Adrenal gland (tissue), 12 donors: ENCODE data around the gene TSKU. TPM values are rescaled to one million over a fixed set of nuclear protein-coding genes. Genes with fewer than 3 reads are reported as not detected.
A peak's percentile ranks its signal among the peaks of the same experiment; 100 is the strongest.

ENCODE experiments used
- DNase-seq, 7 donors: peaks; one replicate each; pipeline ENCODE4 v3.0.0-alpha.2; 2019 to 2020
- H3K27ac ChIP-seq, 5 donors: fragments of 200-600 bp; sonication (generic) in 4 of 5; 1 replicate in 3 of 5; 2 replicates in 2 of 5; pipeline versions ENCODE4 v1.5.1 to v1.8.0; 2016 to 2020; ENCODE audit warnings: mild to moderate bottlenecking in 1 of 5
- H3K27me3 ChIP-seq: fragments of 200-600 bp; 2 replicates; pipeline ENCODE4 v1.8.0; 2021
- H3K36me3 ChIP-seq, 2 donors: fragments of 200-600 bp; replicated peaks in 1 of 2; 1 replicate in 1 of 2; 2 replicates in 1 of 2; pipeline versions ENCODE4 v1.5.1 to v1.8.0; 2018 to 2022
- H3K4me1 ChIP-seq, 2 donors: fragments of 200-600 bp; replicated peaks in 1 of 2; 1 replicate in 1 of 2; 2 replicates in 1 of 2; pipeline versions ENCODE4 v1.5.1 to v1.8.0; 2018 to 2021
- H3K4me3 ChIP-seq, 4 donors: fragments of 200-600 bp; sonication (generic) in 3 of 4; one replicate each; pipeline ENCODE4 v1.5.1; 2016 to 2018
- H3K9me3 ChIP-seq, 3 donors: fragments of 200-600 bp; sonication (generic) in 1 of 3; replicated peaks in 1 of 3; 1 replicate in 2 of 3; 2 replicates in 1 of 3; pipeline versions ENCODE4 v1.5.1 to v1.8.0; 2016 to 2021
- CTCF ChIP-seq, 6 experiments: fragments of 450-650 bp in 4 of 6; fragments of 200-600 bp in 2 of 6; sonication (generic) in 1 of 6; IDR thresholded peaks; 1 replicate in 5 of 6; 2 replicates in 1 of 6; pipeline versions ENCODE4 v1.5.1 to v1.8.0; 2016 to 2021; ENCODE audit warnings: antibody characterized with exemption in 6 of 6, mild to moderate bottlenecking in 2 of 6, moderate library complexity in 1 of 6
- POLR2A ChIP-seq, 2 donors: fragments of 450-650 bp; IDR thresholded peaks; one replicate each; pipeline ENCODE4 v1.6.1; 2017; ENCODE audit warnings: antibody characterized with exemption in 2 of 2, mild to moderate bottlenecking in 2 of 2, moderate library complexity in 1 of 2
- WGBS, 4 donors: extraction: QIAGEN DNeasy Blood & Tissue Kit in 2 of 4; methylation state at CpG; one replicate each; pipeline versions ENCODE4 v1.1.5 to v1.1.7; 2013 to 2017; 5-methylcytosine and 5-hydroxymethylcytosine counted together
- intact Hi-C, 2 donors: fragments of 100-400 bp; cut with DNase I; formaldehyde crosslinking; loops; one replicate each; pipeline versions ENCODE4 v1.14.1 to v1.15.0; 2022 to 2023
- polyA plus RNA-seq, 3 donors: library from polyadenylated mRNA; stranded (reverse); fragments of 200-250 nt in 2 of 3; fragments of 350-450 nt in 1 of 3; fragmentation: Illumina TruSeq in 1 of 3; extraction: RNeasy Lipid Tissue Mini Kit (QIAGEN cat#74804) in 1 of 3; gene quantifications; one replicate each; pipeline ENCODE4 v1.2.3, GENCODE V29; 2013 to 2014
- total RNA-seq, 9 donors: library from RNA; depleted of rRNA in 4 of 9; stranded (reverse); fragments of >200 nt in 4 of 9; fragments of 120-200 nt in 1 of 9; fragmentation: NEBNext Ultra II Directional in 1 of 9; extraction: Animal tissue kit (Norgen Biotek cat#: 25700) in 1 of 9; gene quantifications; one replicate each; pipeline versions ENCODE4 v1.1.0 to v1.2.4, GENCODE V29; 2013 to 2023
- donor health status: healthy with polysubstance abuse.
- donor health status: Bipolar disorder and iron deficiency.
- donor health status: DM: yes; HTN: yes; CAD: no.
- donor health status: DM: no; HTN: no; CAD: no.
- donor health status: DM: no; HTN: no; CAD: no.
- donor health status: DM: yes; HTN: yes; CAD: no.

Gene TSKU
- total and polyA plus RNA-seq, 12 donors = 6.7 to 129 (median 12.7) TPM

- H3K9me3 ChIP-seq = no peaks in the 10 kb centered on the region
- 72 to 79% (median 75%) methylated on average over 6 of the region's 6 CpGs for WGBS, 4 donors
- H3K4me1 ChIP-seq = no peaks in the 10 kb centered on the region
- TF ChIP-seq CTCF (IDR thresholded peaks at IDR 0.05) = no peak
- no peak for TF ChIP-seq POLR2A (IDR thresholded peaks at IDR 0.05)
- no peak overlapping the region for H3K27ac ChIP-seq
- no peaks in the 10 kb centered on the region for H3K27me3 ChIP-seq
- no peak overlapping the region for H3K4me3 ChIP-seq
- intact Hi-C loops = no loop called here
- no peak for DNase-seq
- H3K36me3 ChIP-seq = no peaks in the 10 kb centered on the region
Observed at GRCh38 chr11:76739798-76740197, 43.4 kb upstream of the TSKU start.

- no peak overlapping the region for H3K27ac ChIP-seq
- H3K27me3 ChIP-seq = no peaks in the 10 kb centered on the region
- no peaks in the 10 kb centered on the region for H3K4me1 ChIP-seq
- no peak overlapping the region for H3K4me3 ChIP-seq
- 68 to 77% (median 73%) methylated on average over 5 of the region's 5 CpGs for WGBS, 4 donors
- H3K36me3 ChIP-seq = no peaks in the 10 kb centered on the region
- no peak for TF ChIP-seq POLR2A (IDR thresholded peaks at IDR 0.05)
- TF ChIP-seq CTCF (IDR thresholded peaks at IDR 0.05) = no peak
- no peaks in the 10 kb centered on the region for H3K9me3 ChIP-seq
- intact Hi-C loops = no loop called here
- no peak for DNase-seq
Observed at GRCh38 chr11:76740772-76741171, 42.4 kb upstream of the TSKU start.

- Histone ChIP-seq H3K9me3 (no peaks in the 10 kb centered on the region), H3K4me1 (no peaks in the 10 kb centered on the region), H3K36me3 (no peaks in the 10 kb centered on the region), H3K27ac (no peak overlapping the region), H3K27me3 (no peaks in the 10 kb centered on the region), H3K4me3 (no peak overlapping the region)
- no peak for TF ChIP-seq POLR2A (IDR thresholded peaks at IDR 0.05)
- no peak for TF ChIP-seq CTCF (IDR thresholded peaks at IDR 0.05)
- intact Hi-C loops = no loop called here
- 75 to 95% (median 87%) methylated on average over 4 of the region's 4 CpGs for WGBS, 4 donors
- no peak for DNase-seq
Observed at GRCh38 chr11:76742902-76743301, 40.3 kb upstream of the TSKU start.

- DNase-seq = peak in 3 of 7 donors; percentile 38 to 62 (median 42)
- Histone ChIP-seq H3K4me3 (no peak overlapping the region), H3K36me3 (no peaks in the 10 kb centered on the region), H3K4me1 (no peaks in the 10 kb centered on the region), H3K27me3 (no peaks in the 10 kb centered on the region), H3K27ac (no peak overlapping the region), H3K9me3 (no peaks in the 10 kb centered on the region)
- intact Hi-C loops = no loop called here
- TF ChIP-seq CTCF (IDR thresholded peaks at IDR 0.05) (no peak), POLR2A (IDR thresholded peaks at IDR 0.05) (no peak)
- 76 to 79% (median 77%) methylated on average over 13 to 14 of the region's 14 CpGs for WGBS, 4 donors
Observed at GRCh38 chr11:76744186-76745043, 38.7 kb upstream of the TSKU start.
